Right renal pelvis (tissue), 4 donors: ENCODE data around the gene GYPA. TPM values are rescaled to one million over a fixed set of nuclear protein-coding genes. Genes with fewer than 3 reads are reported as not detected.

Source experiments
- polyA plus RNA-seq, 4 donors: library from polyadenylated mRNA; unstranded; fragments of 120-200 nt; gene quantifications; one replicate each; pipeline ENCODE4 v1.2.1, GENCODE V29; 2013; ENCODE audit not compliant: insufficient read length in 4 of 4

GYPA gene
- polyA plus RNA-seq, 4 donors: 2.7 to 3.8 (median 3.4) TPM

Other genes starting within 250 kb of the GYPA start
- gene GYPE, start 235.2 kb downstream of the GYPA start, polyA plus RNA-seq: 1 to 10 TPM; 2.9 to 3.1 (median 3.0) TPM
- 1 to 10 TPM; 1.1 to 1.9 (median 1.7) TPM for gene GYPB, start 121.3 kb downstream of the GYPA start, polyA plus RNA-seq